GM19395 (cell line): ENCODE measurements around the gene PRR23E.

ENCODE experiments used
- ATAC-seq: cut with Tn5 transposase; IDR thresholded peaks from one replicate; pipeline ENCODE4 v1.9.1; 2021; ENCODE audit warnings: mild to moderate bottlenecking, moderate library complexity; ENCODE audit not compliant: unreplicated experiment

The PRR23E gene

GRCh38 chr3:127207727-127208482, 15.0 kb downstream of the PRR23E start:
- ATAC-seq, result no peak

- ATAC-seq, result no peak
Observed at GRCh38 chr3:127208483-127209100, 15.7 kb downstream of the PRR23E start.

GRCh38 chr3:127209155-127209839, 16.4 kb downstream of the PRR23E start:
- no peak for ATAC-seq

GRCh38 chr3:127209840-127210653, 17.1 kb downstream of the PRR23E start:
- ATAC-seq, result no peak

- no peak for ATAC-seq
Observed at GRCh38 chr3:127210654-127210943, 17.7 kb downstream of the PRR23E start.

GRCh38 chr3:127211118-127212060, 18.5 kb downstream of the PRR23E start:
- no peak for ATAC-seq

GRCh38 chr3:127212231-127212630, 19.3 kb downstream of the PRR23E start:
- ATAC-seq, result no peak

GRCh38 chr3:127212711-127213110, 19.8 kb downstream of the PRR23E start:
- ATAC-seq, result no peak

- ATAC-seq, result no peak
Observed at GRCh38 chr3:127213381-127213918, 20.5 kb downstream of the PRR23E start.

- no peak for ATAC-seq
Observed at GRCh38 chr3:127214975-127215374, 22.0 kb downstream of the PRR23E start.

GRCh38 chr3:127215714-127216414, 22.9 kb downstream of the PRR23E start:
- ATAC-seq, result no peak

- ATAC-seq, result no peak
Observed at GRCh38 chr3:127216415-127217261, 23.7 kb downstream of the PRR23E start.

- ATAC-seq, result no peak
Observed at GRCh38 chr3:127217596-127218453, 24.9 kb downstream of the PRR23E start.

- no peak for ATAC-seq
Observed at GRCh38 chr3:127218454-127218922, 25.6 kb downstream of the PRR23E start.

GRCh38 chr3:127220497-127220896, 27.6 kb downstream of the PRR23E start:
- no peak for ATAC-seq

GRCh38 chr3:127221037-127221436, 28.1 kb downstream of the PRR23E start:
- ATAC-seq, result no peak

GRCh38 chr3:127221446-127222035, 28.6 kb downstream of the PRR23E start:
- no peak for ATAC-seq
